ENCODE data around the gene ZNF14. TPM values are rescaled to one million over a fixed set of nuclear protein-coding genes. Genes with fewer than 3 reads are reported as not detected.
"Not testable (repeated sequence)": the region's sequence is repeated elsewhere in the genome, so short reads cannot be mapped to it uniquely, and the experiment has no call there.

ZNF14 gene
- polyA plus RNA-seq, 3 donors: 0.88 to 2.1 (median 1.2) TPM

DNA sequence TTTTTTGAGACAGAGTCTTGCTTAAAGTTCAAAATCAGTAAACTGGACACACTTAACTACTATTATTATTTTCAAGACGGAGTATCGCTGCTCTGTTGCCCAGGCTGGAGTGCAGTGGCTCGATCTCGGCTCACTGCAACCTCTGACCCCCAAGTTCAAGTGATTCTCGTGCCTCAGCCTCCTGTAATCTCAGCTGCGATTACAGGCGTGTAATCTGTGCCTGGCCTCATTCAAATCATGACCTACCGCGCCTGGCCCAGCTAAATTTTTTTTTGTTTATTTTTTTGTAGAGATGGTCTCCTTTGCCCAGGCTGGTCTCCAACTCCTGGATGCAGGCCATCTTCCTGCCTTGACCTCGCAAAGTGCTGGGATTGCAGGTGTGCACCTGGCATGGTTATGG is 41.2 kb downstream of the ZNF14 start:
- DNase-seq: no peak
- no peak overlapping the region for H3K4me2 ChIP-seq (replicated peaks; ENCODE audit: extremely low read depth, low read length, poor library complexity, severe bottlenecking)
- no peak overlapping the region for H3K27ac ChIP-seq (ENCODE audit: low read depth in 1 of 2, low read length in 2 of 2)
- TF ChIP-seq, protein P1, sequence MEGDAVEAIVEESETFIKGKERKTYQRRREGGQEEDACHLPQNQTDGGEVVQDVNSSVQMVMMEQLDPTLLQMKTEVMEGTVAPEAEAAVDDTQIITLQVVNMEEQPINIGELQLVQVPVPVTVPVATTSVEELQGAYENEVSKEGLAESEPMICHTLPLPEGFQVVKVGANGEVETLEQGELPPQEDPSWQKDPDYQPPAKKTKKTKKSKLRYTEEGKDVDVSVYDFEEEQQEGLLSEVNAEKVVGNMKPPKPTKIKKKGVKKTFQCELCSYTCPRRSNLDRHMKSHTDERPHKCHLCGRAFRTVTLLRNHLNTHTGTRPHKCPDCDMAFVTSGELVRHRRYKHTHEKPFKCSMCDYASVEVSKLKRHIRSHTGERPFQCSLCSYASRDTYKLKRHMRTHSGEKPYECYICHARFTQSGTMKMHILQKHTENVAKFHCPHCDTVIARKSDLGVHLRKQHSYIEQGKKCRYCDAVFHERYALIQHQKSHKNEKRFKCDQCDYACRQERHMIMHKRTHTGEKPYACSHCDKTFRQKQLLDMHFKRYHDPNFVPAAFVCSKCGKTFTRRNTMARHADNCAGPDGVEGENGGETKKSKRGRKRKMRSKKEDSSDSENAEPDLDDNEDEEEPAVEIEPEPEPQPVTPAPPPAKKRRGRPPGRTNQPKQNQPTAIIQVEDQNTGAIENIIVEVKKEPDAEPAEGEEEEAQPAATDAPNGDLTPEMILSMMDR (IDR thresholded peaks at IDR 0.05): no peak
- H3K9ac ChIP-seq (ENCODE audit: insufficient read depth, low read length, poor library complexity, severe bottlenecking): no peak overlapping the region
- H3K4me3 ChIP-seq (replicated peaks in 1 of 3; ENCODE audit: low read depth in 2 of 3, low read length in 3 of 3): no peak overlapping the region
- H2AFZ ChIP-seq (ENCODE audit: insufficient read depth, low read depth, low read length, poor library complexity, severe bottlenecking): no peak overlapping the region
- H3K36me3 ChIP-seq (replicated peaks in 1 of 2; ENCODE audit: control insufficient read depth in 1 of 2, insufficient read depth in 2 of 2, low read length in 2 of 2): no peaks in the 10 kb centered on the region
- no peaks in the 10 kb centered on the region for H3K27me3 Mint-ChIP-seq (ENCODE audit: low read depth in 3 of 3)
- no peaks in the 10 kb centered on the region for H3K27me3 ChIP-seq (ENCODE audit: control insufficient read depth in 2 of 2, insufficient read depth in 2 of 2, low read length in 2 of 2)
- no peaks in the 10 kb centered on the region for H3K4me1 ChIP-seq (ENCODE audit: control insufficient read depth in 1 of 2, insufficient read depth in 2 of 2, low read length in 2 of 2)
- no peak overlapping the region for H3K4me3 Mint-ChIP-seq
- peaks cover 69 to 75% of the 10 kb centered on the region in 2 donors for H3K9me3 ChIP-seq (replicated peaks in 1 of 2; ENCODE audit: control insufficient read depth in 1 of 2, insufficient read depth in 1 of 2, low read length in 2 of 2)
- no peak overlapping the region for H3K27ac Mint-ChIP-seq
- no peaks in the 10 kb centered on the region for H4K20me1 ChIP-seq (ENCODE audit: insufficient read depth, low read length)
- peaks cover 1 to 3% of the 10 kb centered on the region in 2 donors for H3K36me3 Mint-ChIP-seq
- no peaks in the 10 kb centered on the region for H3K4me1 Mint-ChIP-seq
- H3K79me2 ChIP-seq (ENCODE audit: insufficient read depth, low read length): no peaks in the 10 kb centered on the region
- intact Hi-C loops (cut with micrococcal nuclease): no loop called here
- peaks cover 5 to 76% (median 72%) of the 10 kb centered on the region in 7 donors for H3K9me3 Mint-ChIP-seq
- 82% methylated on average over 5 of the region's 10 CpGs for WGBS (ENCODE audit: insufficient coverage)

DNA sequence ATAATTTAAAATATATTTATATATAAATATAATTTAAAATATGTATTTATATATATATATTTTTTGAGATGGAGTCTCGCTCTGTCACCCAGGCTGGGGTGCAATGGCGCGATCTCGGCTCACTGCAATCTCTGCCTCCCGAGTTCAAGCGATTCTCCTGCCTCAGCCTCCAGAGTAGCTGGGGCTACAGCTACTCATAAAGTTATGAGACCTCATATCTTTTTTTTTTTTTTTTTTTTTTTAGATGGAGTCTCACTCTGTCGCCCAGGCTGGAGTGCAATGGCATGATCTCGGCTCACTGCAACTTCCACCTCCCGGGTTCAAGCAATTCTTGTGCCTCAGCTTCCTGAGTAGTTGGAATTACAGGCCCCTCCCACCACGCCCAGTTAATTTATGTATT is 43.9 kb downstream of the ZNF14 start:
- H3K27ac ChIP-seq (ENCODE audit: low read depth in 1 of 2, low read length in 2 of 2); H3K27me3 ChIP-seq (ENCODE audit: control insufficient read depth in 2 of 2, insufficient read depth in 2 of 2, low read length in 2 of 2); H3K79me2 ChIP-seq (ENCODE audit: insufficient read depth, low read length); H3K4me1 ChIP-seq (ENCODE audit: control insufficient read depth in 1 of 2, insufficient read depth in 2 of 2, low read length in 2 of 2); H3K4me3 Mint-ChIP-seq; H4K20me1 ChIP-seq (ENCODE audit: insufficient read depth, low read length); DNase-seq; intact Hi-C loops (cut with micrococcal nuclease); H3K27ac Mint-ChIP-seq; H3K36me3 ChIP-seq (replicated peaks in 1 of 2; ENCODE audit: control insufficient read depth in 1 of 2, insufficient read depth in 2 of 2, low read length in 2 of 2); H3K9ac ChIP-seq (ENCODE audit: insufficient read depth, low read length, poor library complexity, severe bottlenecking); H3K4me3 ChIP-seq (replicated peaks in 1 of 3; ENCODE audit: low read depth in 2 of 3, low read length in 3 of 3); H2AFZ ChIP-seq (ENCODE audit: insufficient read depth, low read depth, low read length, poor library complexity, severe bottlenecking); H3K4me1 Mint-ChIP-seq; H3K27me3 Mint-ChIP-seq (ENCODE audit: low read depth in 3 of 3); H3K4me2 ChIP-seq (replicated peaks; ENCODE audit: extremely low read depth, low read length, poor library complexity, severe bottlenecking); H3K36me3 Mint-ChIP-seq: not testable (repeated sequence)
- WGBS (ENCODE audit: insufficient coverage): no CpG with 5 or more reads among the region's 10 CpGs
- H3K9me3 ChIP-seq (replicated peaks in 1 of 2; ENCODE audit: control insufficient read depth in 1 of 2, insufficient read depth in 1 of 2, low read length in 2 of 2): peaks cover 72 to 73% of the 10 kb centered on the region in 2 donors
- H3K9me3 Mint-ChIP-seq: peaks cover 10 to 76% (median 72%) of the 10 kb centered on the region in 7 donors
